SIG-M5 treated with dmso at 0.1 percent for 504 hours (cell line): Measurements from ENCODE around the gene GPRIN1.
"Not testable (repeated sequence)": the region's sequence is repeated elsewhere in the genome, so short reads cannot be mapped to it uniquely, and the experiment has no call there.

ENCODE experiments used
- DNase-seq: peaks from one replicate; lab custom pipeline; 2025; ENCODE audit not compliant: unreplicated experiment; lab: John Stamatoyannopoulos, UW

The GPRIN1 gene

DNA sequence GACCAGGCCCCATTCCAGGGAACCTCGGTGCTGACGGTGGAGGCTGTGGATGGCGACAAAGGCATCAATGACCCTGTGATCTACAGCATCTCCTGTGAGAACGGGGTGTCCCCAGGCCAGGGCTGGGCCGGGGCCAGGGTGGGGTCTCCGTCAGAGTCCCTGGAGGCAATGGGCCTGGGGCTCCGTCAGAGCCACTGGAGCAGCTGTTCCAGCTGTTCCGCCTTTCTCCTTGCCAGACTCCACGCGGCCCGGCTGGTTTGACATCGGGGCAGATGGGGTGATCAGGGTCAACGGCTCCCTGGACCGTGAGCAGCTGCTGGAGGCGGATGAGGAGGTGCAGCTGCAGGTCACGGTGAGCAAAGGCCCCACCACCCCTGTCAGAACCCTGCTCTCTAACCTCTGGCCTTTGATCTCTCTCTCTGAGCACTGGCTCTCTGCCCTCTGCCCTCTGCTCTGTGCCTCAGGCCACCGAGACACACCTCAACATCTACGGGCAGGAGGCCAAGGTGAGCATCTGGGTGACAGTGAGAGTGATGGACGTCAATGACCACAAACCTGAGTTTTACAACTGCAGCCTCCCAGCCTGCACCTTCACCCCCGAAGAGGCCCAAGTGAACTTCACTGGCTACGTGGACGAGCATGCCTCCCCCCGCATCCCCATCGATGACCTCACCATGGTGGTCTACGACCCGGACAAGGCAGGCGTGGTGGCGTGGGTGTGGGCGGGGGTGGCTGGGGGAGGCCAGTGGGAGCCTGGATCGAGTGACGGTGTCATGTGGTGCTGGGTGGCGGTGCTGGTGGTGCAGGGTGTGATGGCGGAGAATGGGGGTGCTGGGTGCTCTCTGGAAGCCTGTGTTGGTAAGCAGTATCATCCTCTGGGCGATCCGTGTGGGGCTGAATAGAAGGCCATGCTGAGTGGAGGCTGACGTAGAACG lies 34.2 kb downstream of the GPRIN1 start:
- no peak for DNase-seq

- no peak for DNase-seq
Observed at GRCh38 chr5:176575066-176575465, 34.9 kb downstream of the GPRIN1 start.

- no peak for DNase-seq
Observed at GRCh38 chr5:176574297-176574591, 35.7 kb downstream of the GPRIN1 start.

DNA sequence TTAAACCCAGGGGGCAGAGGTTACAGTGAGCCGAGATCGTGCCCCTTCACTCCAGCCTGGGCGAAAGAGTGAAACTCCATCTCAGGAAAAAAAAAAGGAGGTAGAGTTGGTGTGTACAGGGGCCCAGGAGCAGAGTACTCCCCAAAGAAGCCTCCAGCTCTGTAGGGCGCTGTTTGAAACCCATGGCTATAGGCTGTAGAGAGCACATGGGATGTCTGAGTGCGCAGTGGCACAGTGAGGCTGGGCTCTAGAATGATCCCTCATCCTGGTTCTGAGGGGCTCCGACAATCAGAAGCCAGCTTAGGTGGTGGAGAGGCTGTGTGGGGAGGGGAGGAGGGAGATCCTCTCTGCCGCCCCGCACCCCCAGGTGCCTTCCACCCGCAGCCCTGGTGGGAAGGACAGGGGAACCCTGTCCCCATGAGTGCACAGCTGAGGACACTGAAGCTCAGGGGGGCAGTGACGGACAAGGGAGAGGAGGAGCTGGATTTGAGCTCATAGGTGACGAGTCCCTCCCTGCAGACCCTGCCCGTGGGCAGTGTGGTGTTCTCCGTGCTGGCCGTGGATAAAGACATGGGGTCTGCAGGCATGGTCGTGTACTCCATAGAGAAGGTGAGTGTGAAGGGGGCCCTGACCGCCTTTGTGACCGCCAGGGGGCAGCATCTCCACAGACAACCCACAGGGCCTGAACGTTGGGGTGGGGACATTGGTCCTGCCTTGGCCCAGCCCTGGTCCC lies 36.2 kb downstream of the GPRIN1 start:
- peak; percentile 26 for DNase-seq

DNA sequence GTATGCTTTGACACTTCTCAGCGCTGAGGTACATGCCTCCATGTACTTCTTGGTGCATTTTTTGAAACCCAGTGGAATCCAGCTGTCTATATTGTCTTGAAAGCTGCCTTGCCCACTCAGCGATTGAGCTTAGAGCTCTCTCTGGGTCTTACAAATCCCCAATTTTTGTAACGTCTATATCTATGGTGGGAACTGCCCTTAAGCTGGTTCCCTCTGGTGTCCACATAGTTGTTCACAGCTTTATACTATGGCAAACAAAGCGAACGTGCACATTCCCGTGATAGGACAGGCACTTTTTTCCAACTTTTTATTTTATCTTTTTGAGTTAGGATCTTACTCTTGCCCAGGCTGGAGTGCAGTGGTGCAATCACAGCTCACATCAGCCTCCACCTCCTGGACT lies 39.9 kb downstream of the GPRIN1 start:
- no peak for DNase-seq

GRCh38 chr5:176568657-176569056 lies 41.3 kb downstream of the GPRIN1 start:
- no peak for DNase-seq

GRCh38 chr5:176565760-176566288 lies 44.1 kb downstream of the GPRIN1 start:
- DNase-seq: no peak

DNA sequence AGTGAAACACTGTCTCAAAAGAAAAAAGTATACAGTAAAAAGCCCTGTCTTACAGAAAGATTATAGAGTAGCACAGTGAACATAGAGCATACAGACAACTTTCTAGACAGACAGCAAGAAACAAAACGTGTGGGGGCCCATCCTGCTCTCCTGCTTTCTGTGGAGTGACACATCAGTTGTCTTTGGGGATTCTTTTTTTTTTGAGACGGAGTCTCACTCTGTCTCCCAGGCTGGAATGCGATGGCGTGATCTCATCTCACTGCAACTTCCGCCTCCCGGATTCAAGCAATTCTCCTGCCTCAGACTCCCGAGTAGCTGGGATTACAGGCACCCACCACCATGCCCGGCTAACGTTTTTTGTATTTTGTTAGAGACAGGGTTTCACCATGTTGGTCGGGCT lies 46.0 kb downstream of the GPRIN1 start:
- DNase-seq: no peak

GRCh38 chr5:176562189-176562588 lies 47.8 kb downstream of the GPRIN1 start:
- DNase-seq: no peak

GRCh38 chr5:176561259-176561658 lies 48.7 kb downstream of the GPRIN1 start:
- no peak for DNase-seq

GRCh38 chr5:176560364-176560763 lies 49.6 kb downstream of the GPRIN1 start:
- no peak for DNase-seq

- DNase-seq: no peak
Observed at GRCh38 chr5:176559683-176560082, 50.3 kb downstream of the GPRIN1 start.

GRCh38 chr5:176557846-176558245 lies 52.1 kb downstream of the GPRIN1 start:
- no peak for DNase-seq

GRCh38 chr5:176553260-176554085 lies 56.5 kb downstream of the GPRIN1 start:
- DNase-seq: no peak

- no peak for DNase-seq
Observed at GRCh38 chr5:176552332-176552869, 57.6 kb downstream of the GPRIN1 start.

DNA sequence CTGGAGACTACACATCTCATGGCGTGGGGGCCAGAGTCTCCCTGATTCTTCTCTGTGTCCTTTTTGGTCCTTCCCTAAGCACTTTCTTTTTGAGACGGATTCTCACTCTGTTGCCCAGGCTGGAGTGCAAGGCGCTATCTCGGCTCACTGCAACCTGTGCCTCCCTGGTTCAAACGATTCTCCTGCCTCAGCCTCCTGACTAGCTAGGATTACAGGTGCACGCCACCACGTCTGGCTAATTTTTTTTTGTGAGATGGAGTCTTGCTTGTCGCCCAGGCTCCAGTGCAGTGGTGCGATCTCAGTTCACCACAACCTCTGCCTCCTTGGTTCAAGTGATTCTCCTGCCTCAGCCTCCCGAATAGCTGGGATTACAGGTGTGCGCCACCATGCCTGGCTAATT lies 59.0 kb downstream of the GPRIN1 start:
- not testable (repeated sequence) for DNase-seq

- DNase-seq: peak; percentile 62
Observed at GRCh38 chr5:176550275-176550831, 59.6 kb downstream of the GPRIN1 start.

DNA sequence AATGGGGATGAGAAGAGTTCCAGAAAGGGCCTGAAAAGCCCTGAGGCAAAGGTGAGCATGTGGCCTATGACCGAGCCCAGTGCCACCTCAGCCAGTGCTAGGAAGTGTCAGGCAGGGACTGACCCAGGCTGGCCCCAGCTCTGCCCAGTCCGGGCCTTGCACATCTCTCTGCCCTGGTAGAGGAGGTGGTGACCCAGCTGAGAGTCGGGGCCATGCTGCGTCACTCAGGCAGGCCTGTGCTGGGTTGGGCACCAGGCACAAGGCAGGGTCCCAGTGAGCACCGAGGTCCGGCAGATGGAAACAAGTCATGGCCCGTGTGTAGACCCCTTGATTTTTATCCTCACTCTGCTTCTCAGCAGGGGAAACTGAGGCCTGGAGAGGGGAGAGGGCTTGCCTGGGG lies 60.1 kb downstream of the GPRIN1 start:
- no peak for DNase-seq

DNA sequence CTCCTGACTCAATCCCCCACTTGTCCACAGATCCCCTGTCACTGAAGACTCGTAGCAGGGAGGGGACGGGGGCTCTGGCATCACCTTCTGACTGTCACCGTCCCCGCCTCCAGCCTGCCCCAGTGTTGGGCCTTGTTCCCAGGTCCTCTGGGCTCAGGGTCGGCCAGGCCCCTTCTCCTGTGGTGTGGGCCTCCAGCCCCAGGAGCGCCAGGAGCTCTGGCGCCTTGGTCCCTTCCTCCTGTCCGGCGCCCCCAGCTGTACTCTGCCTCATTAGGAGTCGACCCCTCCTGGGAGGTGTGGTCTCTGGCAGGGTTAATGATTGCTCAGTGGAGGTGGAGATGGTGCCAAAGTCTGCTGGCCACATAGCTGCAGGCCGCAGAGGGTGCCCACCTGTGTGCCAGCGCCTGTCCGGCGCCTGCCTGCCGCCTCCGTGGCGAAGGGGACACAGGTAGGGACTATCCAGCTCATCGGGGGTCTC lies 61.0 kb downstream of the GPRIN1 start, which contains the start of gene CDHR2:
CDHR2 (plus strand) TSS at position 376 of the 478 bp plus-strand sequence. CDS start 16,011 bp downstream, outside the sequence.
- peak; percentile 44 for DNase-seq

GRCh38 chr5:176547802-176548201 lies 62.2 kb downstream of the GPRIN1 start:
- peak; percentile 48 for DNase-seq
